ENCODE data around the gene RUFY1. TPM values are rescaled to one million over a fixed set of nuclear protein-coding genes. Genes with fewer than 3 reads are reported as not detected.

The RUFY1 gene
- total RNA-seq, 1 experiment from 2014 or later: 34.0 TPM

DNA sequence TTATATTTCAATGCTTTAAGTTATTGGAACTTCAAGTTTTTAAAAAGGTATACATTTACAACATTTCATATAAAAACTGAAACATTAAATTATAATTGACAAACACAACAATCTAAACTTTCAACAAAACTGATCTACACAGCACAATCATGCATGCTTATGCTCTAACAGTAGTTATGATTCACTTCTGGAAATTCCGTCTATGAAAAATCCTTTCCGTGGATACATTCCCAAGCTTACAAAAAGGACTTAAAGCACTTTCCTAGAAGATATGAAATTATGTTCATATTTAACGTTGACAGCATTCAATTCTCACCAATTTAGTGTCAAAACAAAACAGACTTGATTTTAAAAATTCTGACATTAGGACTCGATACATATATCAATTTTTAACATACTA, 69.4 kb downstream of the RUFY1 start (continued):
- TF ChIP-seq, protein P1, sequence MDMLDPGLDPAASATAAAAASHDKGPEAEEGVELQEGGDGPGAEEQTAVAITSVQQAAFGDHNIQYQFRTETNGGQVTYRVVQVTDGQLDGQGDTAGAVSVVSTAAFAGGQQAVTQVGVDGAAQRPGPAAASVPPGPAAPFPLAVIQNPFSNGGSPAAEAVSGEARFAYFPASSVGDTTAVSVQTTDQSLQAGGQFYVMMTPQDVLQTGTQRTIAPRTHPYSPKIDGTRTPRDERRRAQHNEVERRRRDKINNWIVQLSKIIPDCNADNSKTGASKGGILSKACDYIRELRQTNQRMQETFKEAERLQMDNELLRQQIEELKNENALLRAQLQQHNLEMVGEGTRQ (CRISPR knock-in tag; IDR thresholded peaks at IDR 0.05): no peak
- TF ChIP-seq, protein P2, sequence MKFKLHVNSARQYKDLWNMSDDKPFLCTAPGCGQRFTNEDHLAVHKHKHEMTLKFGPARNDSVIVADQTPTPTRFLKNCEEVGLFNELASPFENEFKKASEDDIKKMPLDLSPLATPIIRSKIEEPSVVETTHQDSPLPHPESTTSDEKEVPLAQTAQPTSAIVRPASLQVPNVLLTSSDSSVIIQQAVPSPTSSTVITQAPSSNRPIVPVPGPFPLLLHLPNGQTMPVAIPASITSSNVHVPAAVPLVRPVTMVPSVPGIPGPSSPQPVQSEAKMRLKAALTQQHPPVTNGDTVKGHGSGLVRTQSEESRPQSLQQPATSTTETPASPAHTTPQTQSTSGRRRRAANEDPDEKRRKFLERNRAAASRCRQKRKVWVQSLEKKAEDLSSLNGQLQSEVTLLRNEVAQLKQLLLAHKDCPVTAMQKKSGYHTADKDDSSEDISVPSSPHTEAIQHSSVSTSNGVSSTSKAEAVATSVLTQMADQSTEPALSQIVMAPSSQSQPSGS (CRISPR knock-in tag; IDR thresholded peaks at IDR 0.05; ENCODE audit: borderline replicate concordance, low read depth): no peak
- TF ChIP-seq ATF1 (CRISPR knock-in tag; IDR thresholded peaks at IDR 0.05): no peak
- TF ChIP-seq JAZF1 (CRISPR knock-in tag; IDR thresholded peaks at IDR 0.05): no peak
- TF ChIP-seq KAT7 (CRISPR knock-in tag; IDR thresholded peaks at IDR 0.05; ENCODE audit: borderline replicate concordance): no peak
- TF ChIP-seq ZNF423 (CRISPR knock-in tag; IDR thresholded peaks at IDR 0.05): no peak
- no peak for TF ChIP-seq MXD4 (CRISPR knock-in tag; IDR thresholded peaks at IDR 0.05; ENCODE audit: borderline replicate concordance)
- no peak for TF ChIP-seq NFYB (CRISPR knock-in tag; conservative IDR thresholded peaks at IDR 0.05; ENCODE audit: low read depth)
- no peak for TF ChIP-seq MYBL2 (CRISPR knock-in tag; IDR thresholded peaks at IDR 0.05)
- TF ChIP-seq, protein P3, sequence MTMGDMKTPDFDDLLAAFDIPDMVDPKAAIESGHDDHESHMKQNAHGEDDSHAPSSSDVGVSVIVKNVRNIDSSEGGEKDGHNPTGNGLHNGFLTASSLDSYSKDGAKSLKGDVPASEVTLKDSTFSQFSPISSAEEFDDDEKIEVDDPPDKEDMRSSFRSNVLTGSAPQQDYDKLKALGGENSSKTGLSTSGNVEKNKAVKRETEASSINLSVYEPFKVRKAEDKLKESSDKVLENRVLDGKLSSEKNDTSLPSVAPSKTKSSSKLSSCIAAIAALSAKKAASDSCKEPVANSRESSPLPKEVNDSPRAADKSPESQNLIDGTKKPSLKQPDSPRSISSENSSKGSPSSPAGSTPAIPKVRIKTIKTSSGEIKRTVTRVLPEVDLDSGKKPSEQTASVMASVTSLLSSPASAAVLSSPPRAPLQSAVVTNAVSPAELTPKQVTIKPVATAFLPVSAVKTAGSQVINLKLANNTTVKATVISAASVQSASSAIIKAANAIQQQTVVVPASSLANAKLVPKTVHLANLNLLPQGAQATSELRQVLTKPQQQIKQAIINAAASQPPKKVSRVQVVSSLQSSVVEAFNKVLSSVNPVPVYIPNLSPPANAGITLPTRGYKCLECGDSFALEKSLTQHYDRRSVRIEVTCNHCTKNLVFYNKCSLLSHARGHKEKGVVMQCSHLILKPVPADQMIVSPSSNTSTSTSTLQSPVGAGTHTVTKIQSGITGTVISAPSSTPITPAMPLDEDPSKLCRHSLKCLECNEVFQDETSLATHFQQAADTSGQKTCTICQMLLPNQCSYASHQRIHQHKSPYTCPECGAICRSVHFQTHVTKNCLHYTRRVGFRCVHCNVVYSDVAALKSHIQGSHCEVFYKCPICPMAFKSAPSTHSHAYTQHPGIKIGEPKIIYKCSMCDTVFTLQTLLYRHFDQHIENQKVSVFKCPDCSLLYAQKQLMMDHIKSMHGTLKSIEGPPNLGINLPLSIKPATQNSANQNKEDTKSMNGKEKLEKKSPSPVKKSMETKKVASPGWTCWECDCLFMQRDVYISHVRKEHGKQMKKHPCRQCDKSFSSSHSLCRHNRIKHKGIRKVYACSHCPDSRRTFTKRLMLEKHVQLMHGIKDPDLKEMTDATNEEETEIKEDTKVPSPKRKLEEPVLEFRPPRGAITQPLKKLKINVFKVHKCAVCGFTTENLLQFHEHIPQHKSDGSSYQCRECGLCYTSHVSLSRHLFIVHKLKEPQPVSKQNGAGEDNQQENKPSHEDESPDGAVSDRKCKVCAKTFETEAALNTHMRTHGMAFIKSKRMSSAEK (CRISPR knock-in tag; IDR thresholded peaks at IDR 0.05; ENCODE audit: borderline replicate concordance): no peak
- TF ChIP-seq OVOL2 (CRISPR knock-in tag; IDR thresholded peaks at IDR 0.05; ENCODE audit: borderline replicate concordance): no peak
- TF ChIP-seq FOXK1 (CRISPR knock-in tag; IDR thresholded peaks at IDR 0.05): no peak
- no peak for TF ChIP-seq ZNF263 (CRISPR knock-in tag; IDR thresholded peaks at IDR 0.05; ENCODE audit: low read depth)

DNA sequence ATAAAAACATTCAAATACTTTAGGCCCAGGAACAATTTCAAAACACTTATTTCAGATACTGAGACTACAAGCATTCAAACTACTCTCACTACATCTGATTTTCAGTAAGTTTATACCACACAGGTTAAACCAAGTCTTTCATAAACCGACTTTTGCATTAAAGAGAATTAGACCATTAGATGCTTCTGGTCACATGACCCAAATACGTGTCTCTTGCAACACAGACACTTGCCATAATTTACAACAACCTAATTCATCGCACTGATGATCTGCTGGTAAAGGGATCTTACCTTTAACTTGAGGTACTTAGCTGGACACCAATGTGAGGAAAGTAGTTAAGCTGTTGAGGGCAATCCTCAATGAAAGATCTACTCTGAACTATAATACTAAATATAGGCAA, 69.9 kb downstream of the RUFY1 start:
- ATAC-seq: no peak
- peaks cover 51% of the 10 kb centered on the region for H3K4me1 Mint-ChIP-seq
- no peaks in the 10 kb centered on the region for H3K27me3 Mint-ChIP-seq (ENCODE audit: low read depth)
- no peak for DNase-seq (ENCODE audit: low spot score)
- peak overlapping the region; percentile 90 for H3K4me3 Mint-ChIP-seq
- H3K27ac Mint-ChIP-seq: peak overlapping the region; percentile 73
- no peaks in the 10 kb centered on the region for H3K9me3 Mint-ChIP-seq
- ChIA-PET POLR2A (interaction anchor here (0.6 kb wide), 1 partner anchor 69 kb away, joined by 3 read pairs; no protein-coding TSS in a partner anchor), CTCF (no interaction called here)
- TF ChIP-seq, protein P4, sequence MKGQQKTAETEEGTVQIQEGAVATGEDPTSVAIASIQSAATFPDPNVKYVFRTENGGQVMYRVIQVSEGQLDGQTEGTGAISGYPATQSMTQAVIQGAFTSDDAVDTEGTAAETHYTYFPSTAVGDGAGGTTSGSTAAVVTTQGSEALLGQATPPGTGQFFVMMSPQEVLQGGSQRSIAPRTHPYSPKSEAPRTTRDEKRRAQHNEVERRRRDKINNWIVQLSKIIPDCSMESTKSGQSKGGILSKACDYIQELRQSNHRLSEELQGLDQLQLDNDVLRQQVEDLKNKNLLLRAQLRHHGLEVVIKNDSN (CRISPR knock-in tag; IDR thresholded peaks at IDR 0.05): peak; percentile 51; the same call in 1 of the 2 replicates
- TF ChIP-seq ATF1 (CRISPR knock-in tag; IDR thresholded peaks at IDR 0.05) (no peak), GTF2I (CRISPR knock-in tag; conservative IDR thresholded peaks at IDR 0.05) (no peak), JUN (CRISPR knock-in tag; IDR thresholded peaks at IDR 0.05) (no peak)
- TF ChIP-seq, protein P1 (CRISPR knock-in tag; IDR thresholded peaks at IDR 0.05): 0 out of 2 replicates have a peak, but pooled peaks have one; percentile 42
- H3K36me3 Mint-ChIP-seq: peaks cover 76% of the 10 kb centered on the region
